Activated CD8-positive, alpha-beta memory T cell treated with anti-CD3 and anti-CD28 coated beads, Interleukin-2, amount 50 U/mL, for 24 hours (primary cell): ENCODE results near the gene WNT2B.

ENCODE experiments used
- DNase-seq: peaks from one replicate; pipeline ENCODE4 v3.0.0-alpha.2; 2020; ENCODE audit errors: extremely low read depth

The WNT2B gene

GRCh38 chr1:112504661-112505399 is 3.9 kb upstream of the WNT2B start:
- no peak for DNase-seq

GRCh38 chr1:112505400-112505785 is 3.4 kb upstream of the WNT2B start:
- no peak for DNase-seq

- no peak for DNase-seq
Observed at GRCh38 chr1:112505878-112506277, 2.9 kb upstream of the WNT2B start.

- DNase-seq = no peak
Observed at GRCh38 chr1:112506306-112506705, 2.5 kb upstream of the WNT2B start.

GRCh38 chr1:112506731-112507130 is 2.0 kb upstream of the WNT2B start:
- DNase-seq = no peak

GRCh38 chr1:112507336-112507735 is 1.4 kb upstream of the WNT2B start:
- DNase-seq = no peak

- DNase-seq = no peak
Observed at GRCh38 chr1:112507921-112508277, 866 bp upstream of the WNT2B start.

GRCh38 chr1:112509005-112509659 is 367 bp downstream of the WNT2B start:
- no peak for DNase-seq

GRCh38 chr1:112509660-112510178 is 954 bp downstream of the WNT2B start:
- DNase-seq = no peak

- DNase-seq = no peak
Observed at GRCh38 chr1:112510340-112510739, 1.6 kb downstream of the WNT2B start.

- DNase-seq = no peak
Observed at GRCh38 chr1:112511897-112512296, 3.1 kb downstream of the WNT2B start.

- no peak for DNase-seq
Observed at GRCh38 chr1:112513112-112513870, 4.5 kb downstream of the WNT2B start.

GRCh38 chr1:112514901-112515300 is 6.1 kb downstream of the WNT2B start:
- DNase-seq = no peak

- DNase-seq = no peak
Observed at GRCh38 chr1:112515311-112516009, 6.7 kb downstream of the WNT2B start.

- DNase-seq = no peak
Observed at GRCh38 chr1:112516141-112516540, 7.4 kb downstream of the WNT2B start.

- DNase-seq = no peak
Observed at GRCh38 chr1:112517231-112517630, 8.5 kb downstream of the WNT2B start.

GRCh38 chr1:112517646-112518045 is 8.9 kb downstream of the WNT2B start:
- no peak for DNase-seq

GRCh38 chr1:112518186-112518585 is 9.4 kb downstream of the WNT2B start:
- DNase-seq = no peak

- no peak for DNase-seq
Observed at GRCh38 chr1:112520166-112520565, 11.4 kb downstream of the WNT2B start.

- DNase-seq = no peak
Observed at GRCh38 chr1:112522621-112523020, 13.9 kb downstream of the WNT2B start.

GRCh38 chr1:112524251-112524650 is 15.5 kb downstream of the WNT2B start:
- no peak for DNase-seq

- DNase-seq = no peak
Observed at GRCh38 chr1:112524986-112525385, 16.2 kb downstream of the WNT2B start.
